Mononuclear cell (primary cell): ENCODE results near the gene CKM. TPM values are rescaled to one million over a fixed set of nuclear protein-coding genes. Genes with fewer than 3 reads are reported as not detected.
"Not testable (repeated sequence)": the region's sequence is repeated elsewhere in the genome, so short reads cannot be mapped to it uniquely, and the experiment has no call there.

Source experiments
- H3K27me3 ChIP-seq: 2 replicates; pipeline ENCODE4 v1.6.0; 2011; ENCODE audit warnings: low read length, control low read depth; ENCODE audit not compliant: insufficient read depth
- H3K4me1 ChIP-seq: 2 replicates; pipeline ENCODE4 v1.5.1; 2011; ENCODE audit warnings: mild to moderate bottlenecking, low read length, control low read depth; ENCODE audit not compliant: insufficient read depth
- H3K4me3 ChIP-seq: 2 replicates; pipeline ENCODE4 v1.5.1; 2011; ENCODE audit warnings: mild to moderate bottlenecking, low read length, moderate library complexity
- H3K9me3 ChIP-seq: 2 replicates; pipeline ENCODE4 v1.5.1; 2011; ENCODE audit warnings: low read depth, mild to moderate bottlenecking, control low read depth, low read length
- total RNA-seq: library from RNA; depleted of rRNA; stranded (reverse); fragments of >200 nt; gene quantifications from one replicate; pipeline ENCODE4 v1.2.3, GENCODE V29; 2012

The CKM gene
- total RNA-seq, 1 donor: not detected

GRCh38 chr19:45340899-45341453, 18.3 kb upstream of the CKM start:
- Histone ChIP-seq H3K9me3 (no peaks in the 10 kb centered on the region), H3K27me3 (peaks cover 18% of the 10 kb centered on the region), H3K4me3 (no peak overlapping the region), H3K4me1 (peaks cover 8% of the 10 kb centered on the region)

GRCh38 chr19:45340232-45340898, 17.7 kb upstream of the CKM start, which contains the start of gene KLC3:
KLC3 (plus strand) TSS chr19:45340750; CDS start chr19:45345542, 4,792 bp downstream.
- Histone ChIP-seq H3K27me3 (peaks cover 18% of the 10 kb centered on the region), H3K4me3 (no peak within 1 kb of the TSS), H3K9me3 (no peaks in the 10 kb centered on the region), H3K4me1 (peaks cover 8% of the 10 kb centered on the region)

GRCh38 chr19:45339629-45340028, 17.0 kb upstream of the CKM start:
- Histone ChIP-seq H3K9me3 (no peaks in the 10 kb centered on the region), H3K4me1 (peaks cover 8% of the 10 kb centered on the region), H3K4me3 (no peak overlapping the region), H3K27me3 (peaks cover 18% of the 10 kb centered on the region)

- Histone ChIP-seq H3K4me1 (peaks cover 8% of the 10 kb centered on the region), H3K4me3 (no peak overlapping the region), H3K27me3 (peaks cover 16% of the 10 kb centered on the region), H3K9me3 (no peaks in the 10 kb centered on the region)
Observed at GRCh38 chr19:45336696-45337251, 14.1 kb upstream of the CKM start.

GRCh38 chr19:45334881-45335280, 12.2 kb upstream of the CKM start:
- not testable (repeated sequence) for H3K4me1 ChIP-seq, H3K27me3 ChIP-seq, H3K4me3 ChIP-seq, H3K9me3 ChIP-seq

- Histone ChIP-seq H3K9me3 (no peaks in the 10 kb centered on the region), H3K4me3 (no peak overlapping the region), H3K27me3 (no peaks in the 10 kb centered on the region), H3K4me1 (no peaks in the 10 kb centered on the region)
Observed at GRCh38 chr19:45333609-45334303, 11.1 kb upstream of the CKM start.

- H3K4me3 ChIP-seq: no peak overlapping the region
- H3K4me1 ChIP-seq: no peaks in the 10 kb centered on the region
- H3K9me3 ChIP-seq: no peaks in the 10 kb centered on the region
- H3K27me3 ChIP-seq: no peaks in the 10 kb centered on the region
Observed at GRCh38 chr19:45331411-45331810, 8.7 kb upstream of the CKM start.

- Histone ChIP-seq H3K27me3 (peaks cover 17% of the 10 kb centered on the region), H3K9me3 (no peaks in the 10 kb centered on the region), H3K4me1 (no peaks in the 10 kb centered on the region), H3K4me3 (no peak overlapping the region)
Observed at GRCh38 chr19:45327404-45328143, 4.9 kb upstream of the CKM start.

- peaks cover 20% of the 10 kb centered on the region for H3K27me3 ChIP-seq
- H3K4me3 ChIP-seq: no peak overlapping the region
- H3K4me1 ChIP-seq: no peaks in the 10 kb centered on the region
Observed at GRCh38 chr19:45324349-45324907, 1.8 kb upstream of the CKM start.

GRCh38 chr19:45323671-45324081, 1.0 kb upstream of the CKM start:
- Histone ChIP-seq H3K4me1 (no peaks in the 10 kb centered on the region), H3K4me3 (no peak overlapping the region), H3K9me3 (no peaks in the 10 kb centered on the region), H3K27me3 (peaks cover 20% of the 10 kb centered on the region)

More at GRCh38 chr19:45324349-45324907, 1.8 kb upstream of the CKM start:
- H3K9me3 ChIP-seq: no peaks in the 10 kb centered on the region

GRCh38 chr19:45322311-45322710, 364 bp downstream of the CKM start:
- Histone ChIP-seq H3K9me3 (no peaks in the 10 kb centered on the region), H3K4me3 (no peak overlapping the region), H3K4me1 (no peaks in the 10 kb centered on the region), H3K27me3 (peaks cover 20% of the 10 kb centered on the region)

GRCh38 chr19:45321848-45322247, 827 bp downstream of the CKM start:
- H3K9me3 ChIP-seq: no peaks in the 10 kb centered on the region
- H3K27me3 ChIP-seq: peaks cover 20% of the 10 kb centered on the region
- H3K4me3 ChIP-seq: no peak overlapping the region
- H3K4me1 ChIP-seq: no peaks in the 10 kb centered on the region

- Histone ChIP-seq H3K4me3 (no peak overlapping the region), H3K4me1 (no peaks in the 10 kb centered on the region), H3K9me3 (no peaks in the 10 kb centered on the region), H3K27me3 (peaks cover 20% of the 10 kb centered on the region)
Observed at GRCh38 chr19:45320997-45321775, 1.5 kb downstream of the CKM start.

- Histone ChIP-seq H3K27me3 (no peaks in the 10 kb centered on the region), H3K4me1 (no peaks in the 10 kb centered on the region), H3K4me3 (no peak overlapping the region), H3K9me3 (no peaks in the 10 kb centered on the region)
Observed at GRCh38 chr19:45315304-45315703, 7.4 kb downstream of the CKM start.
